GM19193 (cell line): Measurements from ENCODE around the gene TIMM23.
A peak's percentile ranks its signal among the peaks of the same experiment; 100 is the strongest.

Experiments used
- POLR2A ChIP-seq: IDR thresholded peaks from 4 replicates; pipeline ENCODE4 v1.6.1; 2011; ENCODE audit not compliant: insufficient read depth, insufficient read length; ENCODE audit errors: extremely low read depth

TIMM23 gene, protein sequence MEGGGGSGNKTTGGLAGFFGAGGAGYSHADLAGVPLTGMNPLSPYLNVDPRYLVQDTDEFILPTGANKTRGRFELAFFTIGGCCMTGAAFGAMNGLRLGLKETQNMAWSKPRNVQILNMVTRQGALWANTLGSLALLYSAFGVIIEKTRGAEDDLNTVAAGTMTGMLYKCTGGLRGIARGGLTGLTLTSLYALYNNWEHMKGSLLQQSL

DNA sequence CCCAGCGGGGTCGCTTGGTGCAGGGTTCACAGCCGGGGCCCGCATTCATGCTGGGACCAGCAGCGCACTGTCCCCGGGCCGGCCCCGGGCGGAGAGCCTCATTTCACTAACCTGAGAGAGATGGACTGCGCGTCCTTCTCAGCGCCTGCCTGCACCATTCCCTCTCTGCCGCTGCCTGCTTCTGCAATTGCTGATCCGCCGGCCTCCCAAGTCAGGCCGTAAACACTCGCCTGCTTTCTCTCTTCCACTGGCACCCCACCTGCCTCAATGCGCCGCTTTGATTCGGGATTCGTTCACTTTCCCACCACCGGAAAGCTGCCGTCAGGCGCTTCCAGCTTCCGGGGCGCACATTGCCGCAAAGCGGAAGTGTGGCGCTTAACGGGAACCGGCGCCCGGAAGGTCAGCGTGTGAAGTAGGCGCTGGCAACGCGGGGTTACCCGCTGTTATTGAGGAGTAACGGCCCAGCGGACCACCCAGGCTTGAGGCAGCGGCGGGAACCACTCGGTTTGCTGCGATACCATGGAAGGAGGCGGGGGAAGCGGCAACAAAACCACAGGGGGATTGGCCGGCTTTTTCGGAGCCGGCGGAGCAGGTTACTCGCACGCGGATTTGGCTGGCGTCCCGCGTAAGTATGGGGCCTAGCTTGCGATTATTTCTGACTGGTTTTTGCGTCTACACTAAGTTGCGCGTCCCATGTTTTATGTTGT lies at the start of gene TIMM23:
Gene TIMM23 (plus strand): TSS at position 384 of the 707 bp plus-strand sequence. CDS start 136 bp downstream, at position 520.
- peak; percentile 65 for TF ChIP-seq POLR2A

DNA sequence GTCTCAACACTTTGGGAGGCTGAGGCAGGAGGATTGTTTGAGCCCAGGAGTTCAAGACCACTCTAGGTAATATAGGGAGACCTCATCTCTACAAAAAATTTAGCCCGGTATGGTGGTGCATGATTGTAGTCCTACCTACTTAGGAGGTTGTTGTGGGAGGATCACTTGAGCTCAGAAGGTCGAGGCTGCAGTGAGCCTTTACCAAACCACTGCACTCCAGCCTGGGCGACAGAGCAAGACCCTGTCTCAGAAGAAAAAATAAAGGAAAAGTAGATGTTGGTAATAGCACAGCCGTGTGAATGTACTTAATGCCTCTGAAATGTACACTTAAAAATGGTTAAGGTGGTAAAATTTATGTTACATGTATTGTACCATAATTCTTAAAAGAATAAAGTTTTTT lies 25.3 kb downstream of the TIMM23 start:
- TF ChIP-seq POLR2A, result no peak

DNA sequence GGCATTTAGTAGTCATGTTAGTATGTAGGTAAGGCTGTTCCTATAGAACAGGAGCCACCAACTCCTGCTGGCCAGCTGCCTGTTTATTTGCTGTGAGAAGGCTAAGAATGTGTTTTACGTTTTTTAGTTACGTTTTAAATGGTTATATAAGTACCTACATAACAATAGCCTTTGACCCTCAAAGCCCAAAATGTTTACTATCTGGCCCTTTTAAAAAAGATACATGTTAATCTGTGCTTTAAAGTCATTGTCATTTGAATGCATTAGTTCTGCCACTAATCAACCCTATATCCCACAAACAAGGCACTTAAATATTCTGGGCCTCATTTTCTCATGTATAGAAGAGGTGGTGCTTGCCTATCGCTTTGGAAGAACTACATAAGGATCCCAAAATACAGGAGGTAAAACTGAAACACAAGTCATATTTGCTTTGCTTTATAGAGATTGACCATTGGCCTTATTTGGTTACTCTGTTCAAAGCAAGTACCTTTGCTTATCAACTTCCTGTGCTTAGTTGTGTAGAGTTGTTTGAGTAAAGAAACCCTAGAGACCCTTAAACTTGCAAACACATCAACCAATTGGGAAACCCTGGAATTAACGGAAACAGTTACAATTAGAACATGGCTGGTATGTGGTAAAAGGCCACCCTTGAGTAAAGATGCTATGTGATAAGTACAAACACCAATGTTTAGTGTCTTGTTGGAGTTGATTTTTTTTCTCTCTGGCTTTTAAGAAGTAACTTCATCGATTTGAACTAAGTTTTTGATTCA lies 25.9 kb downstream of the TIMM23 start:
- no peak for TF ChIP-seq POLR2A

DNA sequence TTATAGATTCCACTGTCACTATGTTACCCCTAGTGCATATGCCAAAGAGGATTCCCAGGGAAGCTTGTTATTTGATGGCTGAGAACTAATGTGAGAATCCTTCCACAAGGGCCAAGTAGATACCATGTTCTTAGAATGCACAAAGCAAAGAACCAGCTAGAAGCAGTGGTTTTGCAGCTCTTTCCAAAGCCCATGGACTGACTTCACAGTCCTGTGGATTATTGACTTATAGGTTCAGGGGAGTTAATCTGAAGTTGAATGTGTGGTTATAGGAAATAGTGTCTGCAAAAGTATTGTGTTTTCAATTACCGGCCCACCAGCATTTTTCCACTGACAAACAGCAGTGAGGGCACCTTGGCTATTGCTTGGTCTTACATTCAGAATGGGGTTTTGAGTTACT lies 28.2 kb downstream of the TIMM23 start:
- TF ChIP-seq POLR2A, result no peak

DNA sequence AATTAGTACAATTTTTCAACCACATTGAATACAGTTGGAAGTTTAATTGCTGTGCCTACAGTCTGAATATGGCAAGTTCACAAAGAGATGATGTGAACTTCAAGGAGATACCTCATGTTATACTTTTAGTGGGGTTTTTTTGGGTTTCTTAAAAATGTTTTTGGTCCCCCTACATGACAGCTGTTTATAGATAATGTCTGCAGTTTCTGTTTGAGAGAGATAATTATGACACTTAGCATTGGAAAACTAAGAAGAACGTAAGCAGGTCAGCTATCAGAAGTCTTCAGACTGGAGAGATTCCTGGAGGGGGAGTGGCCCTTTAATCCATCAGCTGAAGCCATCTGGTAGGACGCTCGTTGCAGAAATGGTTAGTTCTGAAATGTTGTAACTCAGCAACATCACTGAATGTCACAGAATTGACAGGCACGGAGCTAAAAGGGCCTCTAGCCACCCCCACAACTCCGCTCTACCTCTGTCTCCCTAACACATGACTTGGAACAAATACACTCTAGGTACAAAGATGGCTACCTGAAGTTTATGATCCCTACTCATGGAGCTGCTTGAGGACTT lies 29.0 kb downstream of the TIMM23 start:
- TF ChIP-seq POLR2A, result no peak

DNA sequence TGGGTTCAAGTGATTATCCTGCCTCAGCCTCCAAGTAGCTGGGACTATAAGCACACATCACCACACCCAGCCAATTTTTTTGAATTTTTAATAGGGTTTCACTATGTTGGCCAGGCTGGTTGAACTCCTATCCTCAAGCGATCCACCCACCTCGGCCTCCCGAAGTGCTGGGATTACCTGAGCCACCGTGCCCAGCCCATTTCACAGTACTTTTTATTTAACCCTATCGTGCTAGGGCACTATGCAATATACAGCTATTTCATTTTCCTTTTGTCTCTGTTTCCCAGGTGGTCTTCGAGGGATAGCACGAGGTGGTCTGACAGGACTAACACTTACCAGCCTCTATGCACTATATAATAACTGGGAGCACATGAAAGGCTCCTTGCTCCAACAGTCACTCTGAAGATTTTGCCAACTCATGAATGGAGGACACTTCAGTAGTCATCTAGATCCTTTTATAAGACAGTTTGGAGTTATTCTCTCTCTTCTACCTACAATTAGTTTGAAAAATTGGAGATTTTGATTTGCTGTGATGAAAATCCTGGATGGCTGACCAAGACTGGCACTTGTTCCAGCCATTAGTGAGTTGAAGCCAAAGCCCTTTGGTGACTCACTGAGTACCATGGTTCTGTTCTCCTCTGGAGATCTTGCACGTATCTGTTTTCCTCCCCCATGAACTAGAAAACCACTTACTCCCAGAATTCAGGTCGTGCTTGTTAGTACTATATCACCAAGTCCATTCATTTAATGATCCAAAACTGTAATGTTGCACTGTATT lies 30.8 kb downstream of the TIMM23 start:
- TF ChIP-seq POLR2A, result no peak

DNA sequence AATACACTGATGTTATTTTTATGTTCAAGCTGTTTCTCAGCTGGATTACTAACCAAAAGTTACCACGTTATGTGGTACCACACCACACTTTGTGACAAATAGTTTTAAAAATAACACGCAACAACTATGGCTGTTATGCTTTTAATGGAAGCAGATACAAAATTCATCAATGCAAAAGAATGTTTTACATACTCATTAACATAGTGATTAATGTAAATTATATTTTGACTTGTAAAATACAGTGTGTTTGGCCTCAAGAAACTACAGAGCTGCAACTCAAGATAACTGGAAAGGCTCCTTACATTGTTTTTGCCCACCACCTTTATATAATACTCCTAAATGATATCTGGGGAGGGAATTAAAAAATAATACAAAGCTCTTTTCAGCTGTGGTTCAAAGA lies 32.7 kb downstream of the TIMM23 start:
- no peak for TF ChIP-seq POLR2A

DNA sequence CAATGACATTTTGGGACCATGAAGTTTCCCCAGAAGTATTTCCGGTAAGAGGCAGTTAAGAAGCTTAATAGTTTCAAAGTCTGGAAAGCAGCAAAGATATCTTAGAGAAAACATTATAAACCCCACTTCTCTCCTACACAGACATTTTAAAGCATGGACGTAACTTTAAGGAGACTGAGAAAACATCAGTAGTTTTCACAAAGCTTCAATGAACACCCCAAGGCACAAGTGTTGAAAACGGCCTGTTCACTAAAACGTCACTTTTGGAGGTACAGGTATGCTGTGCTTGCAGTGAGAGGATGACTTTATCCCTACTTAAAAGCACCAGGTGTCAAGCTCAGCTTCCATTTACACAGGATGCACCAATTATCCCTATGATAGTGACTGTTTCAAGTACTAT lies 33.1 kb downstream of the TIMM23 start:
- no peak for TF ChIP-seq POLR2A

DNA sequence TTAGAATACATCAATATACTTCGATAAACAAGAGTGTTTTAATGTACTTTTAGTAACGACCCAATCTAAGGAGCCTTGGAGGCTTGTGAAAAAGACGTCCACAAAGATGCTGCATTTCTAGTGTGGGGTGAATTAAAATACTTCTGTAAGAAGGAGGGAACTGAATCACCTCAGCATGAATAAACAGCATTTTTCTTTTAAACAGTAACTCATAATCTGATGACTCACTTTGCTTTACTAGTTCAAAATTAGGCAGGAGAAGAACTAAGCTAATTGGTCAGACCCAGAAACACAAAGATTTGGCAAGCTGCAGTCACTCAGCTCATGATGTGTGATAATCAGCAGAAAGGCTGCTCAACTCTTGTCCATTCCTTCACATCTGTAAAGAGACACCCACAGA lies 33.9 kb downstream of the TIMM23 start:
- no peak for TF ChIP-seq POLR2A

DNA sequence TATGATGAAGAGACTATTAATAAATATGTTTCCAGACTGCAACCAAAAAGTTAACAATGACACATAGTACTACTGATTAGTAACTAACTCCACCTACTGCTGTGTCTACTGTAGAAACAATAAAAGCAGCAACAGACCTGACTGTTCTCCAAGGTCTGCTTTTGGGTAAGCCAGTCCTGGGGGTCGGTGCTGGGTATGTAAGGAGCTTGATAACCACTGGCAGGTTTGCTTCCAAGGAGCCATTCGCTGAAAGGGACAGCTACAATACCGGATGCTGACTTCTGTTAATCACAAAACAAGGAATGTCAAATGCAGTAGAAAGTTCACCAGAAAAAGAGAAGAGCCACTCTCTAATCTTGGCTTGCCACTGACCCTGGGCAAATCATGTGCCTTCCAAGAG lies 40.5 kb downstream of the TIMM23 start:
- no peak for TF ChIP-seq POLR2A

DNA sequence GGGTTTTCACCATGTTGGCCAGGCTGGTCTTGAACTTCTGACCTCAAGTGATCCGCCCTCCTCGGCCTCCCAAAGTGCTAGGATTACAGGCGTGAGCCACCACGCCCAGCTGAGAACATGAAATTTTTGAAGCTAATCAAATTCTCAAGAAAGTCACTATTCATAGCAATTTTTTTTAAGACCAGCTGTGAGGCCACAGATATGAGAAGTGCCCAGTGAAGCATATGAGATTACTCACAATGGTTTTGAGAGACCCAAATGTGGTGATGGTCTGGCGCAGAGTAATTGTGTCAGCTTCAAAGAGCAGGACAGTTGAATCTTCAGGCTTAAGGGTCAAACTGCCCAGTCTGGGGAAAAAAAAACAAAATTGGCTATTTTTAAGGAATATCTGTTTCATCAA lies 41.9 kb downstream of the TIMM23 start:
- TF ChIP-seq POLR2A, result no peak

DNA sequence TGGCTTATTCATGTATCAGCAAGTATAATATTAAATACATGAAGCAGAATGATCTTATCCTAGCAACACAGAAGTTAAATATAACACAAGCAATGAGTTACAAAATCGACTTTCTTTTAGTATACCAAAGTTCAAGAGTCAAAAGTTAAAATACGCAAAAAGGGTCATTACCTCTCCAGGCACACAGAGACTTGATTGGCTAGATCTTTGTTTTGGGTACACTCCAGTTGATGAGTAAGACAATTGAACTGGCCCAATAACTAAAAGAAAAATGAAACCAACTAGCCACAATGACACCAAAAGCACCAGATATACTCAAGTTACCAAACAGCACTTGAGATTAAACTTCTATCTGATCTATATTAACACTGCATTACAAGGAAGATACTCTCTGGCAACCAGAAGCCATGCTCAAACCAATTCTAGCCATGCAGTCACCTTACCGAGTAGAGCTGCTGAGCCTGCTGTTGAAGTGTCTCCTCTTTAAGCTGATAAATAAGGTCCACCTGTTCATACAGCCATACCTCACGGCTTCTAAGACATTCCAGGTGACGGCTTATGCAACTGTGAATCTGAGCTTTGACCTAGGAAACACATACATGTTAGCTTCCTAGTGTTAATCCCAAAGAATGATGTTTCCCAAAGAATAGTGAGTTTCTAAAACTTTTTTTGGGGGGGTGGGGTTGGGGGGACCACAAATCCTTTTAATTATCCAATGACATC lies 42.6 kb downstream of the TIMM23 start:
- no peak for TF ChIP-seq POLR2A

DNA sequence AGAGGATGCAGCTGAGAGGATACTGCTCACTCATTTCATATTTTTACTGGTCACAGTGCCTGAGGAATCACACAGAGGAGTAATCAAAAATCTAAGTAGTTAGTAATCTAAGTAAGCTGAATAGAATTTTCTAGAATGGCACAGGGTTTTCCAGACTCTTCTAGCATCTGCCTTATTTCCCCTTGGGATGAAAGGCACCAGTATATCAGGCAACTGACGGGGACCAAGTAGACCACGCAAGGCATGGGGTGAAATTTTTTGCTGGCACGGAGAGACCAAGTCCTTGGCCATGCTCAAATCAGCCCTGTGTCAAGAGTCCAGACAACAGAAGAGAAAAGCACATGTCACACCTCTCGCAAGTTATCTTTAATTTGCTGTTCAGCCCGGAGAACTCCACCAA lies 43.9 kb downstream of the TIMM23 start:
- TF ChIP-seq POLR2A, result no peak

DNA sequence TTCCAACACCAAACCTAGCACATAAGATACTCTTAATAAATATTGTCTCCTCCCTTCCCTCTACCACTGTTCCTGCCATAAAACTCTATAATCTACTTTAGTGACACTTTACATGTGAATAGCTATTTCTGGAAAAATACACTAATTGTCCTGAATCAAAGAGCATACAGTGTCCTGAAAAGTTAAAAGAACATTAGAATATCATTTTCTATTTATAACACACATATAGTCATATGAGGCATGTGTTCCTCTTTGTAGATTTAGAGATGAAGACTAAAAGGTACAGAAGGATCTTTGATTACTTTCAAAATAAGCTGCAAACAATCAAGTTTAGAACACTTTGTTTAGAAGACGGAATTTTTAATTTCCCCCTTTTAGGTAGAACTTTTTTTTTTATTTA lies 44.5 kb downstream of the TIMM23 start:
- no peak for TF ChIP-seq POLR2A
